ENCODE measurements around the gene PPME1.

The PPME1 gene

DNA sequence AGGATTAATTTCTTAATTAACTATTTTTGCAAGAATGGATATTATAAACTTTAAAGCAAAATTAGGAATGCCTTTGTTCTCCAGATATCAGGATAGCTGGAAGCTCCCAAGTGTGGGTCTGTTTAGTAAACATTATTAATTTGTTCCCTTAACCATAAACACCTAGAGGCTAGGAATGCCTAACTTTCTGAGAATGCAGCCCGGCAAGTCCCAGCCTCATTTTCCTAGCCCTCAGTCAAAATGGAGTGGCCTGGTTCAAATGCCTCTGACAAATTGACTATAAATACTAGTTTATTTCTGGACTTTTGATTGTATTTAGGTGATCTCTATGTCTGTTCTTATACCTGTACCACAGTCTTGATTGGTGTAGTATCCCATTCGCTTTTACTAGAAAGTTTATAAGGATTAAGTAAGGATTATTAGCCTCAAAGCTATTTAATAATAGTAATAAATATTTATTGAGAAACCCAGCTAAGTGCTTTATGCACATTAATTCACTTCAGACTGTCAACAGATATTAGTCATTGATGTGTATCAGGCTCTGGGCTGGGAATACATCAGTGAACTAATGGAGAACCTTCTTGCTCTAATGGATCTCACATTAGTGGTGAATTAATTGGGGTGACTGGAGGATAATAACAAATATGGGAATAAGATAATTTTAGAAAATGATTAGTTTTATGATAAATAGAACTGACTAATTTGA, 25.8 kb downstream of the PPME1 start:
- Histone ChIP-seq H3K79me2 (ENCODE audit: control insufficient read depth, low read length) (peaks cover 20% of the 10 kb centered on the region), H3K9me3 (ENCODE audit: control insufficient read depth, insufficient read depth, low read length) (no peaks in the 10 kb centered on the region), H3K36me3 (ENCODE audit: control insufficient read depth, low read length) (peaks cover 12% of the 10 kb centered on the region), H4K20me1 (ENCODE audit: control insufficient read depth, insufficient read depth, low read depth, low read length) (no peaks in the 10 kb centered on the region), H3K27me3 (ENCODE audit: control insufficient read depth, low read length) (no peaks in the 10 kb centered on the region), H3K4me2 (ENCODE audit: low read length) (no peak overlapping the region), H3F3A (ENCODE audit: control insufficient read depth, insufficient read depth) (no peaks in the 10 kb centered on the region), H3K9me2 (replicated peaks; ENCODE audit: control insufficient read depth, low read length) (no peaks in the 10 kb centered on the region), H3K4me3 (ENCODE audit: low read length) (no peak overlapping the region), H3K27ac (ENCODE audit: low read depth, low read length) (no peak overlapping the region), H3K4me1 (ENCODE audit: control insufficient read depth, low read length) (no peaks in the 10 kb centered on the region)
- no peak for TF ChIP-seq EZH2phosphoT487 (IDR thresholded peaks at IDR 0.05; ENCODE audit: borderline replicate concordance, low read length)
- TF ChIP-seq, protein P1, sequence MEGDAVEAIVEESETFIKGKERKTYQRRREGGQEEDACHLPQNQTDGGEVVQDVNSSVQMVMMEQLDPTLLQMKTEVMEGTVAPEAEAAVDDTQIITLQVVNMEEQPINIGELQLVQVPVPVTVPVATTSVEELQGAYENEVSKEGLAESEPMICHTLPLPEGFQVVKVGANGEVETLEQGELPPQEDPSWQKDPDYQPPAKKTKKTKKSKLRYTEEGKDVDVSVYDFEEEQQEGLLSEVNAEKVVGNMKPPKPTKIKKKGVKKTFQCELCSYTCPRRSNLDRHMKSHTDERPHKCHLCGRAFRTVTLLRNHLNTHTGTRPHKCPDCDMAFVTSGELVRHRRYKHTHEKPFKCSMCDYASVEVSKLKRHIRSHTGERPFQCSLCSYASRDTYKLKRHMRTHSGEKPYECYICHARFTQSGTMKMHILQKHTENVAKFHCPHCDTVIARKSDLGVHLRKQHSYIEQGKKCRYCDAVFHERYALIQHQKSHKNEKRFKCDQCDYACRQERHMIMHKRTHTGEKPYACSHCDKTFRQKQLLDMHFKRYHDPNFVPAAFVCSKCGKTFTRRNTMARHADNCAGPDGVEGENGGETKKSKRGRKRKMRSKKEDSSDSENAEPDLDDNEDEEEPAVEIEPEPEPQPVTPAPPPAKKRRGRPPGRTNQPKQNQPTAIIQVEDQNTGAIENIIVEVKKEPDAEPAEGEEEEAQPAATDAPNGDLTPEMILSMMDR (IDR thresholded peaks at IDR 0.05; ENCODE audit: low read depth, low read length, poor library complexity, severe bottlenecking), result no peak

DNA sequence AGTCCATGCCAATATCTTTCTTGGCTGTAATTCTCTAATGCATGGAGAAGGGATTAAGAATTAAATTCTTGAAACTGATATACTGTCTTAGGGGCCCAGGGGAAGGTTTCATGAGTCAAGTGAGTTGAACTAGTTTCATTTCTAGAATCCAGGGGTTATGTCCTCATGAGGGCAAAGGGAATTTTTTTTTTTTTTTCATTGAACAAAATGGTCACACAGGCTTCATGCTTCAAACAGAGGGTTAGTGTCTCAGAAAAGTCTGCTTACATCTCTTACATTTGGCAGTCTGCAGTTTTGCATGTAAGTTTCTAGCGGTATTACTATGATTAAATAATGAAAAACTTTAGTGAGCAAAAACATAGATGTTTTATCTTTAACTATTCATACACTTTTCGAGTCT, 32.9 kb downstream of the PPME1 start:
- TF ChIP-seq, protein P1 (IDR thresholded peaks at IDR 0.05; ENCODE audit: low read depth, low read length, poor library complexity, severe bottlenecking), result no peak
- TF ChIP-seq EZH2phosphoT487 (IDR thresholded peaks at IDR 0.05; ENCODE audit: borderline replicate concordance, low read length), result no peak
- Histone ChIP-seq H3K9me3 (ENCODE audit: control insufficient read depth, insufficient read depth, low read length) (no peaks in the 10 kb centered on the region), H3K27ac (ENCODE audit: low read depth, low read length) (no peak overlapping the region), H3K79me2 (ENCODE audit: control insufficient read depth, low read length) (no peaks in the 10 kb centered on the region), H3F3A (ENCODE audit: control insufficient read depth, insufficient read depth) (no peaks in the 10 kb centered on the region), H3K4me2 (ENCODE audit: low read length) (no peak overlapping the region), H3K27me3 (ENCODE audit: control insufficient read depth, low read length) (no peaks in the 10 kb centered on the region), H3K4me1 (ENCODE audit: control insufficient read depth, low read length) (no peaks in the 10 kb centered on the region), H3K36me3 (ENCODE audit: control insufficient read depth, low read length) (peaks cover 40% of the 10 kb centered on the region), H4K20me1 (ENCODE audit: control insufficient read depth, insufficient read depth, low read depth, low read length) (no peaks in the 10 kb centered on the region), H3K9me2 (replicated peaks; ENCODE audit: control insufficient read depth, low read length) (no peaks in the 10 kb centered on the region), H3K4me3 (ENCODE audit: low read length) (no peak overlapping the region)

DNA sequence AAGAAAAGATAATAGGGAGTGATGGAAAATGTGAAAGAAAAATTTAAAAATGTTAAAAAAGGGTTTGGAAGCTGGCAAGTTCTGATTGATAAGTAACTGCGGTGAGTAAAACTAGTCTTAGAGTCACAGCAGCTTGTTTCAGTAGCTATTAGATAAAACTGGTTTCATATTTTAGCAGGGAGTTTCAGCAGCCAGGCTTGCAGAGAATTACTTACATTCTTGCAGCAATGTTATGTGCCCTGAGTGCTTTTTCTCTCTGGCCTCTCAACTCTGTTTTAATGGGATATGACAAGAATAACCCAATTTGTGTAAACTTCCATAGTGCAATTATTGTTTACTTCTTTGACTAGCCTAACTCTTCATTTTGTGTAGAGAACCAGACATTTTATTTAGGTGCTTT, 33.6 kb downstream of the PPME1 start:
- Histone ChIP-seq H3K4me2 (ENCODE audit: low read length) (no peak overlapping the region), H4K20me1 (ENCODE audit: control insufficient read depth, insufficient read depth, low read depth, low read length) (no peaks in the 10 kb centered on the region), H3K27ac (ENCODE audit: low read depth, low read length) (no peak overlapping the region), H3K79me2 (ENCODE audit: control insufficient read depth, low read length) (no peaks in the 10 kb centered on the region), H3K9me3 (ENCODE audit: control insufficient read depth, insufficient read depth, low read length) (no peaks in the 10 kb centered on the region), H3K36me3 (ENCODE audit: control insufficient read depth, low read length) (peaks cover 47% of the 10 kb centered on the region), H3K9me2 (replicated peaks; ENCODE audit: control insufficient read depth, low read length) (no peaks in the 10 kb centered on the region), H3K27me3 (ENCODE audit: control insufficient read depth, low read length) (no peaks in the 10 kb centered on the region), H3F3A (ENCODE audit: control insufficient read depth, insufficient read depth) (no peaks in the 10 kb centered on the region), H3K4me3 (ENCODE audit: low read length) (no peak overlapping the region), H3K4me1 (ENCODE audit: control insufficient read depth, low read length) (no peaks in the 10 kb centered on the region)
- TF ChIP-seq EZH2phosphoT487 (IDR thresholded peaks at IDR 0.05; ENCODE audit: borderline replicate concordance, low read length), result no peak
- TF ChIP-seq, protein P1 (IDR thresholded peaks at IDR 0.05; ENCODE audit: low read depth, low read length, poor library complexity, severe bottlenecking), result no peak
